ENCODE measurements around the gene VPREB3. TPM values are rescaled to one million over a fixed set of nuclear protein-coding genes. Genes with fewer than 3 reads are reported as not detected.

Gene VPREB3
- total RNA-seq, 1 experiment from 2014 or later = 2.4 TPM

GRCh38 chr22:23712256-23712655, 42.0 kb downstream of the VPREB3 start:
- Histone ChIP-seq H4K20me1 (ENCODE audit: insufficient read depth) (0 out of 2 replicates have a peak, but pooled peaks cover 3% of the 10 kb centered on the region), H3K9me3 (ENCODE audit: control insufficient read depth in 1 of 2, insufficient read depth in 1 of 2, low read depth in 1 of 2, low read length in 2 of 2) (no peaks in the 10 kb centered on the region), H3K4me3 (replicated peaks in 1 of 2; ENCODE audit: low read depth in 1 of 2, low read length in 2 of 2) (no peak overlapping the region), H2AFZ (ENCODE audit: low read depth, low read length, poor library complexity, severe bottlenecking) (no peak overlapping the region), H3K9ac (ENCODE audit: low read length) (no peak overlapping the region), H3K79me2 (ENCODE audit: insufficient read depth, low read length) (peaks cover 20% of the 10 kb centered on the region), H3K36me3 (ENCODE audit: control insufficient read depth in 1 of 2, insufficient read depth in 2 of 2, low read length in 2 of 2) (peaks cover 49 to 51% of the 10 kb centered on the region in 2 experiments; a peak in 3 of 4 replicates), H3K4me1 (ENCODE audit: control insufficient read depth in 1 of 2, insufficient read depth in 2 of 2, low read length in 2 of 2) (peaks cover 4 to 11% of the 10 kb centered on the region in 2 experiments; a peak in 3 of 4 replicates), H3K27me3 (ENCODE audit: insufficient read depth, low read length) (no peaks in the 10 kb centered on the region), H3K27ac (ENCODE audit: low read depth, low read length) (no peak overlapping the region), H3K9me2 (ENCODE audit: insufficient read depth) (no peaks in the 10 kb centered on the region), H3K4me2 (ENCODE audit: low read length) (no peak overlapping the region)
- TF ChIP-seq SRF (IDR thresholded peaks at IDR 0.05; ENCODE audit: low read depth) (no peak), MAX (IDR thresholded peaks at IDR 0.05) (no peak), EZH2 (IDR thresholded peaks at IDR 0.05) (no peak), TCF7L2 (IDR thresholded peaks at IDR 0.05; ENCODE audit: borderline replicate concordance, extremely low read depth, insufficient read depth, insufficient read length) (no peak), SP1 (IDR thresholded peaks at IDR 0.05; ENCODE audit: low read depth) (no peak), EGR1 (IDR thresholded peaks at IDR 0.05; ENCODE audit: low read depth) (no peak), CBX3 (IDR thresholded peaks at IDR 0.05; ENCODE audit: low read depth) (no peak), YY1 (IDR thresholded peaks at IDR 0.05; ENCODE audit: extremely low read depth, insufficient replicate concordance, low read depth, low read length) (no peak), ZNF274 (IDR thresholded peaks at IDR 0.05; ENCODE audit: low read depth, low read length) (no peak), SIN3A (IDR thresholded peaks at IDR 0.05; ENCODE audit: low read depth) (no peak)
- TF ChIP-seq, protein P1, sequence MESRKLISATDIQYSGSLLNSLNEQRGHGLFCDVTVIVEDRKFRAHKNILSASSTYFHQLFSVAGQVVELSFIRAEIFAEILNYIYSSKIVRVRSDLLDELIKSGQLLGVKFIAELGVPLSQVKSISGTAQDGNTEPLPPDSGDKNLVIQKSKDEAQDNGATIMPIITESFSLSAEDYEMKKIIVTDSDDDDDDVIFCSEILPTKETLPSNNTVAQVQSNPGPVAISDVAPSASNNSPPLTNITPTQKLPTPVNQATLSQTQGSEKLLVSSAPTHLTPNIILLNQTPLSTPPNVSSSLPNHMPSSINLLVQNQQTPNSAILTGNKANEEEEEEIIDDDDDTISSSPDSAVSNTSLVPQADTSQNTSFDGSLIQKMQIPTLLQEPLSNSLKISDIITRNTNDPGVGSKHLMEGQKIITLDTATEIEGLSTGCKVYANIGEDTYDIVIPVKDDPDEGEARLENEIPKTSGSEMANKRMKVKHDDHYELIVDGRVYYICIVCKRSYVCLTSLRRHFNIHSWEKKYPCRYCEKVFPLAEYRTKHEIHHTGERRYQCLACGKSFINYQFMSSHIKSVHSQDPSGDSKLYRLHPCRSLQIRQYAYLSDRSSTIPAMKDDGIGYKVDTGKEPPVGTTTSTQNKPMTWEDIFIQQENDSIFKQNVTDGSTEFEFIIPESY (IDR thresholded peaks at IDR 0.05; ENCODE audit: extremely low read depth, insufficient replicate concordance, low read length) = no peak
- TF ChIP-seq, protein P2, sequence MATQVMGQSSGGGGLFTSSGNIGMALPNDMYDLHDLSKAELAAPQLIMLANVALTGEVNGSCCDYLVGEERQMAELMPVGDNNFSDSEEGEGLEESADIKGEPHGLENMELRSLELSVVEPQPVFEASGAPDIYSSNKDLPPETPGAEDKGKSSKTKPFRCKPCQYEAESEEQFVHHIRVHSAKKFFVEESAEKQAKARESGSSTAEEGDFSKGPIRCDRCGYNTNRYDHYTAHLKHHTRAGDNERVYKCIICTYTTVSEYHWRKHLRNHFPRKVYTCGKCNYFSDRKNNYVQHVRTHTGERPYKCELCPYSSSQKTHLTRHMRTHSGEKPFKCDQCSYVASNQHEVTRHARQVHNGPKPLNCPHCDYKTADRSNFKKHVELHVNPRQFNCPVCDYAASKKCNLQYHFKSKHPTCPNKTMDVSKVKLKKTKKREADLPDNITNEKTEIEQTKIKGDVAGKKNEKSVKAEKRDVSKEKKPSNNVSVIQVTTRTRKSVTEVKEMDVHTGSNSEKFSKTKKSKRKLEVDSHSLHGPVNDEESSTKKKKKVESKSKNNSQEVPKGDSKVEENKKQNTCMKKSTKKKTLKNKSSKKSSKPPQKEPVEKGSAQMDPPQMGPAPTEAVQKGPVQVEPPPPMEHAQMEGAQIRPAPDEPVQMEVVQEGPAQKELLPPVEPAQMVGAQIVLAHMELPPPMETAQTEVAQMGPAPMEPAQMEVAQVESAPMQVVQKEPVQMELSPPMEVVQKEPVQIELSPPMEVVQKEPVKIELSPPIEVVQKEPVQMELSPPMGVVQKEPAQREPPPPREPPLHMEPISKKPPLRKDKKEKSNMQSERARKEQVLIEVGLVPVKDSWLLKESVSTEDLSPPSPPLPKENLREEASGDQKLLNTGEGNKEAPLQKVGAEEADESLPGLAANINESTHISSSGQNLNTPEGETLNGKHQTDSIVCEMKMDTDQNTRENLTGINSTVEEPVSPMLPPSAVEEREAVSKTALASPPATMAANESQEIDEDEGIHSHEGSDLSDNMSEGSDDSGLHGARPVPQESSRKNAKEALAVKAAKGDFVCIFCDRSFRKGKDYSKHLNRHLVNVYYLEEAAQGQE (IDR thresholded peaks at IDR 0.05; ENCODE audit: low read depth) = no peak
- ChIA-PET CTCF (no interaction called here), POLR2A (no interaction called here), RAD21 (ENCODE audit: low non-redundant PET in 1 of 2, low total read pairs in 2 of 2, uncharacterized antibody in 2 of 2, unreplicated experiment in 2 of 2) (no interaction called here)
- no TSS peak for BruUV-seq (replicated peaks)
- ATAC-seq (no peak), DNase-seq (ENCODE audit: low read depth, low spot score) (no peak)
- intact Hi-C loops (cut with micrococcal nuclease) = no loop called here

Measured in HCT116 (cell line).